LNCAP (cell line): ENCODE data around the gene LTN1.

ENCODE experiments used
- TF ChIP-seq, protein P1 (sequence below): fragments of 450-650 bp; IDR thresholded peaks from 2 replicates; pipeline ENCODE4 v1.5.1; 2017; ENCODE audit warnings: mild to moderate bottlenecking

Gene LTN1

DNA sequence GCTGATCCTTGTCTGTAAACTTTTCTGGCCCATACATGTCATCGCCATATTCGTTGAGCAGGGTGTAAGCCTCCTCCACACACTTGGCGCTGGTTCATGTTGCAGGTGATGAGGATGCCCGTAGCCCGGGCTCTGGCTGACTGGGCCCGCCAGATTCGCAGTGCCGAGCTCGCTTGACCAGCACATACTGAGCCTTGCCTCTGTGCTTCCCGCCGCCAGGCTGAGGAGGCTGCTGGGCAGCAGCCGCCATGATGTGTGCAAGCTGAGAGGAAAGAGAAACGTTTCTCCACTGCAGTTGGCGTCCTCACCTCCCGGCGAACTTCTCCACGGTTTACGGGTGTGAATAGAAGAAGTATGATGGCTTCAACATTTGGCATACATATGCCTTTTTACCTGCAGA lies 89.2 kb downstream of the LTN1 start:
- TF ChIP-seq, protein P1, sequence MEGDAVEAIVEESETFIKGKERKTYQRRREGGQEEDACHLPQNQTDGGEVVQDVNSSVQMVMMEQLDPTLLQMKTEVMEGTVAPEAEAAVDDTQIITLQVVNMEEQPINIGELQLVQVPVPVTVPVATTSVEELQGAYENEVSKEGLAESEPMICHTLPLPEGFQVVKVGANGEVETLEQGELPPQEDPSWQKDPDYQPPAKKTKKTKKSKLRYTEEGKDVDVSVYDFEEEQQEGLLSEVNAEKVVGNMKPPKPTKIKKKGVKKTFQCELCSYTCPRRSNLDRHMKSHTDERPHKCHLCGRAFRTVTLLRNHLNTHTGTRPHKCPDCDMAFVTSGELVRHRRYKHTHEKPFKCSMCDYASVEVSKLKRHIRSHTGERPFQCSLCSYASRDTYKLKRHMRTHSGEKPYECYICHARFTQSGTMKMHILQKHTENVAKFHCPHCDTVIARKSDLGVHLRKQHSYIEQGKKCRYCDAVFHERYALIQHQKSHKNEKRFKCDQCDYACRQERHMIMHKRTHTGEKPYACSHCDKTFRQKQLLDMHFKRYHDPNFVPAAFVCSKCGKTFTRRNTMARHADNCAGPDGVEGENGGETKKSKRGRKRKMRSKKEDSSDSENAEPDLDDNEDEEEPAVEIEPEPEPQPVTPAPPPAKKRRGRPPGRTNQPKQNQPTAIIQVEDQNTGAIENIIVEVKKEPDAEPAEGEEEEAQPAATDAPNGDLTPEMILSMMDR: no peak

DNA sequence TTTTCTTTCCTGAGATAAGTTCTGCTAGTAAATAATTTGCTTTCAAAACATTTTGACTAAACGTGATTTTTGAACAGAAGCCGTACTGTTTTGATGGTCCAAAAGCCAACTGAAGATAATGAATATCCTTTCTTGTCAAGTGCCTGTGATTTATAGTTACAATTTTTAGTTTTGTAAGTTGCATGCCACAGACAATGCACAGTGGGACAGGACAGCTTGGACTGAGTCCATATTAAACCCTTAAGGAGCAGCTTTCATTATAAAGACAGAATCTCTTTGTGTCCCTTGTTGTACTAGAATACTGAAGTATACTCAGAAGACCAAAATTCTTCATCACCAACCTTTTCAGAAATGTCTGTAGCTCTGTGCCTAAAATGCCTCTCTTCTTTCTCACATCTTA lies 92.2 kb downstream of the LTN1 start:
- TF ChIP-seq, protein P1: no peak

DNA sequence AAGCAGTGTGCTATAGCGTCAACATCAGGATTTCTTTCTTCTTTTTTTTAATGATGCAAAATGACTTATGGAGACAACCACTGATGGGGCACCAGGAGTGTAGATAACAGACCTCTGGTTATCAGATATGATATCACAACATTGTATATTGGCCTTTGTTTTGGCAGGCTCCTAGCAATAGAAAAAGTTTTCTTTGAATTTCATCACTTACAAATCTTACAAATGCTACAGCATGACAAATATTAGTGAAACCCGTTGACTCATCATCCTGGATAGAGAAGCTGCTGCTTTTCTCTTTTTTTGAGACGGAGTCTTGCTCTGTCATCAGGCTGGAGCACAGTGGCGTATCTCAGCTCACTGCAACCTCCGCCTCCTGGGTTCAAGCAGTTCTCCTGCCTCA lies 92.9 kb downstream of the LTN1 start:
- TF ChIP-seq, protein P1: no peak

DNA sequence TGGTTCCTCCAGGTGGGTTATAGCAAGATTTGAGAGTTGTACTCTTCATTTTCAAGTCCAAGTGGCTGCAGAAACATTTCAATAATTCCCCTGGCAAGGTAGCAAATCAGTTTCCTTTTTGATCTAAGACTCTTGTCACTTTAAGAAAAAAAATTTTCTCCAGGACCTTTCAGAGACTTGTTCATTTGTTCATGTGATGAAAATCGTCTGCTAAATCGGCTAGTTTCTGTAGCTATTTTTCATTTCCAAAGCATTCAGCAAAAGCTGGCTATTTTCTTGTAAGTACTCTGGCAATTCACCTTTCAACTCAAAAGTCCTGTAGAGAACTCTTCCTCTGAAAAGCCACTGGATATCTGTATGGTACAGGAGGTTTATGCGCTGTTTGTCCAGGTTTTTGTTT lies 93.5 kb downstream of the LTN1 start:
- TF ChIP-seq, protein P1: no peak

DNA sequence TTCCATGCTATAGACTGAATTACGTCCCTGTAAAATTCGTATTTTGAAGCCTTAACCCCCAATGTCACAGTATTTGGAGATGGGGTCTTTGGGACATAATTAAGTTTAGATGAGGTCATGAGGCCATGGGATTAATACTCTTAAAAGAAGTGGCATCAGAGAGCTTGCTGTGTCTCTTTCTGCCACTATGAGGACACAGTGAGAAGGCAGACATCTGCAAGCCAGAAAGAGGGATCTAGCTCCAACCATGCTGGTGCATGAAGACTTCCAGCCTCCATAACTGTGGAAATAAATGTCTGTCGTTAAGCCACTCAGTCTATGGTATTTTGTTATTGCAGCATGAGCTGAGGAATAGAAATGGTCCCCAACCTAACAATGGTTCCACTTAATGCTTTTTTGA lies 99.0 kb downstream of the LTN1 start:
- TF ChIP-seq, protein P1: no peak

DNA sequence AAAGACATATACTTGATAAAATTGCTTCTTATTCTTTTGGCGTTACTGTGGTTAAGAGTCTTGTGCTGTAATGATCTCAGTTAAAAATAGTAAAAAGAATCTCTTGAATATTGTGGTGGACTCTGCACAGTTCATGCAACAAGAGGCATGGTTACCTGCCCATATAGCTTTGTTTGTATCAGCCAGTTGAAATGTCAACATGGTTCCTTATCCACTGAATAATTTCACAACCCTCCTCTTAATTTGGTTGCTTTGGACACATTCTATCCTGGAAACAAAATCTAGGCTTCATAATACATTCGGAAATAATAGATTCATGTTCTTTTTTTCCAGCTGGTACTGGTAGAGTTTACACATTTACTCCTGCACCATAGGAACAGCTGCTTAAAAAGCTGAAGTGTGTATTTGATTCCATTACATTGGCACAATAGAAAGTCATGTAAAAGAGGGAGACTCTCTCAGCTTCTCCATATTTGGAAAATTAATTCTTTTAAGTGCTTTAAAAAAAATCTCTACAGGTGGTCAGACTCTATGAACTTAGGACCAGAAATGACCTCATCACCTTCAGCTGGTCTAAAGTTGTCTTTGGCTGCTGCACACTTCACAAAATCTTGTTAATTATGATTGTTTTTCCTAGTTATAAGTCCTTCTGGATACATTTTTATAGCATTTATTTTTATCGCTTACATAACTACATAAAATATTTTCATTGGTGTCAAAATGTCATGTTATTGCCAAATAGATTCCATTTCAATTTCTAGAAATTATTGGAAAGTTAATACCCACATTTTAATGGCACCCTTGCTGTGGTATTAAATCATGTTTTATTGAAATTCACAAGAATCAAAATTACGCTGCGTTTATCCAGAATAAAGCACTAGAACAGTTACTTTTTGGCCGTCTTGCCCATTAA lies 100.2 kb downstream of the LTN1 start:
- TF ChIP-seq, protein P1: no peak

DNA sequence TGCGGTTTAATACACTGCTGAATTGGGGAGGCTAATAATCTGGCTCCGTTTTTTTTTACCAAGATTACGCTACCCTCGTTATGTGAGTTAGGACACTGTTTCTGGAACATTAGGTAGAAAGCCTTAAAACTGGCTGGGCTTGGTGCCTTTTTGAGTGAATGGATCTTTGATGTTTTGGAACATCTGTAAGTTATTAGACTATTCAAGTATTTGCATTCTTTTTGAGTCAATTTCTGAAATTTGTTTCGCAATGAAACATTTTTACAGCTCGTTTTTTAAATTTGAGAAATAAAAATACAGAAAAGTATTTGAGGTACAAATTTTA lies 106.9 kb downstream of the LTN1 start:
- TF ChIP-seq, protein P1: no peak
